ENCODE data around the gene ASTN2.

Gene ASTN2

DNA sequence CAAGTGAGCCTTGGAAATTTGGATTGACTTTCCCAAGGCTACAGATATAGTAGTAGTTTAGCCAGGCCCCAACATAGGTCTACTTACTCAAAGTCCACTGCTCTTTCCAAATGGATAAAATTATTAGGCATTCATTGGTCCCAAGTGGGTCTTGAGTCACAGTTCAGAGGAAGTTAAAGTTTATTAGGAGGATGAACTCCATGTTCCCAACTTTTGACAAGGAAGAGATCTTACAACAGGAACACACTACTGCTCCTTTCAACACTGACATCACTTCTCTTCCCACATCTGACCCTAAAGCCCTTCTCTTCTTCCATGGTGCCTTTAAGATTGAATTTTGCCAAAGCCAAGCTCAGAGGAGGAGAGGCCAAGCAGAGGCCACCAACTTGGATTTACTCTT is 962.2 kb downstream of the ASTN2 start:
- no peak for DNase-seq (ENCODE audit: low read depth)

DNA sequence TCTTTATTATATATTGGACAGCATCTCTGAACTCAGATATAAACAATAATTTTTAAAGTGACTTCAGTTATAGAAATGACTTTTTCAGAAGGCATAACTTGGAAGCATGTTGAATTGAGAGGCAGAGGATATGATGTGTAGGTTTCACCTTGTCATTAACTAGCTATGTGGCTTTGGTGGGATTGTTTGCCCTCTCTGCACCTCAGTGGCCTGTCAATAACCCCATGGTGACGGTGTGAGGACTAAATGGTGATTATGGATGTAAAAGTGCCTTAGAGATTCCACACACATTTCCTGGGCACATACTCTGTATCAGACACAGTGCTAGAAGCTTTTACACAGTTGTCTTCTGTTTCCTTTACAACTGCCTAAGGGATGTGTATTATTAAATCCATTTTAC is 962.6 kb downstream of the ASTN2 start:
- no peak for DNase-seq (ENCODE audit: low read depth)

DNA sequence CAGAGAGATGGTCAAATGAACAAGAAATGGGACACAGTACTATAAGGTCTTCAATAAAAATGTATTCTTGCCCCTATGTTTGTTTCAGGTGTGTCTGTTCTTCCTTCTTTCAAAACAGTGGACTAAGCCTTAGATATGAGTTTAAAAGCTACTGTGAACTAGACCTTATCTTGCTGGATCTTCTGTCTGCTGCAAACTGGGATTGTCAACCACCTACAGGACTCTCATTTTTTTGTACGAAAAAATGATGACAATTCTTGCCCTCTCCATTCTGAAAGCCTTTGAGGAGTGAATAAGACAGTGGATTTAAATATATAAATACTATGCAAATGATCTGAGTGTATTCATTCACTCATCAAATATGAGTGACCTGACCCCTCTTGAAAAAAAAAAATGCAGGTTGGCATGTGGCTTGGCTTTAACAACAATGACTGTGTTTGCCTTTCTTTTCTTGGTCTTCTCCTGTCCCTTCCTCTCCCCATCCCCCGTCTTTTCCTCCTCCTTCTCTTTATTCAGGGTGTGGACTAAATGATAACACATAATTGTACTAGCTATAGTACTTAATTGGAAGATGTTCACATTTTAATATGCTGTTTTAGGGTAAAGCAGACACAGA is 963.2 kb downstream of the ASTN2 start:
- DNase-seq (ENCODE audit: low read depth), result no peak

- DNase-seq (ENCODE audit: low read depth), result peak; percentile 71
These were observed 964.3 kb downstream of the ASTN2 start for GRCh38 chr9:116450378-116451139.

DNA sequence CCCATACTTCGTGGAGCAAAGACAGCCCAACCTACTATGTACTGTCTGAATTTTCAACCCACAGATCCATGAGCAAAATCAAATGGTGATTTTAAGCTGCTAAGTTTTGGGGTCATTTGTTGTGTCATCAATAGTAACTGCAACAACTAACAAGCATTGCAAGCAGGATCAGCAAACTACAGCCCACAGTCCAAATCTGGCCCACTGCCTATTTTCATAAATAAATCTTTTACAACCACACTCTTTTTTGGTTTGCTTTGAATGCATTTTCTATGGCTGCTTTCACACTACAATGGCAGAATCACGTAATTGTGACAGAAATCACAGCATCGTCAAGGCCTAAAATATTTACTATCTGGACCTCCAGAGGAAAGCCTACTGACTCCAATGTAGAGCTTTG is 964.9 kb downstream of the ASTN2 start:
- DNase-seq (ENCODE audit: low read depth), result no peak

DNA sequence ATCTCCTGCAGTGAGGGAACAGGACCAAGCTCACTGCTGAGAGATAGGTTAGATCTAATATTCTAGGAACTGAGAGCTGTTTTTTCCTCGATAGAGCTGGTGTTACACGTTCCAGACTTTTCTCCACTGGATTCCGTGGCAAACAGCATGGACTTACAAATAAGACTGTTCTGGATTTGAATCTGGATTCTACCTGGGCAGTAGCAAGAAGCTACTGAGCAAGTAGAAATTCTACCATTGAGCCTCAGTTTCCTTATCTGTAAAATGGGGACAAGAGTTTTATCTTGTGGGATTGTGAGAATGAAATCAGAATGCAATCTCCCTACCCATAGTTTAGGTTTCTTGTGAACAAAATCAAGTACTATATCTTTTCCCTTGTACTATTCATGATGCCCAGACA is 966.4 kb downstream of the ASTN2 start:
- no peak for DNase-seq (ENCODE audit: low read depth)

GRCh38 chr9:116447934-116448333 is 966.9 kb downstream of the ASTN2 start:
- no peak for DNase-seq (ENCODE audit: low read depth)

GRCh38 chr9:116442528-116442927 is 972.3 kb downstream of the ASTN2 start:
- DNase-seq (ENCODE audit: low read depth), result no peak

GRCh38 chr9:116437411-116438370 is 977.2 kb downstream of the ASTN2 start:
- DNase-seq (ENCODE audit: low read depth), result no peak

DNA sequence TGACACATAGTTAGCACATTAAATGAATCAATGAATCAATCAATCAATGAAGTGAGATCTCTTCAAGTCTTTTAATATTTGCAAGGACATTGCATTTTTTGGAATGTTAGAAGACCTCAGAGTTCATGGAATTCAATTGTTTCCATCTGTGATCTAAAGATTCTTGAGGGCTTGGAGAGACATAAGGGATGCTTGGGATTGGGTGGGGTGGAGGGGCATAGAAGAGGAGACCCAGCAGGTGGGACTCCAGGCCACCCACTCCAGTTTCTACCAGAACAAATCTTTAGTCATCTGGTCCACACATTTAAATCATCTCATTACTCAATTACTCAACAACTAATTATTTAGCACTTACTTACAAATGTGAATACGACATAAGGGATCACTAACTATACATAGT is 978.7 kb downstream of the ASTN2 start:
- no peak for DNase-seq (ENCODE audit: low read depth)

GRCh38 chr9:116435706-116436105 is 979.2 kb downstream of the ASTN2 start:
- no peak for DNase-seq (ENCODE audit: low read depth)

DNA sequence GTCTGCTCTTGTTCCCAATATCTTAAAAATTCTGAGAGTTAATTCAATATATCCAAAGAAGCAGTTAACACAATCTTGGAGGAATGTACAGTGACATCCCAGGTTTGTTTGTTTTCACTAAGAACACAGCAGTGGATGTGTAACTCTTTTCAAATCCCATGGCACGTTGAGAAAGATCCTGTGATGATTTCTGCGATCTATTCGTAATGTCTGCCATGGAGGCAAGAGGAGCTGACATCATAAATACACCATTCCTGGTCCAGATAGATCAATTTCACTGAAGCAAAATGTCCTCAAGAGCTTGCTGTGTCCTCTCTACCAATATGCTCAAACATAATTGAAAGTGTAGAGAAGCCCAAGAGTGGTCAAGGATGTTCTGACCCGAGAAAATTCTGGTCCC is 980.5 kb downstream of the ASTN2 start:
- no peak for DNase-seq (ENCODE audit: low read depth)

DNA sequence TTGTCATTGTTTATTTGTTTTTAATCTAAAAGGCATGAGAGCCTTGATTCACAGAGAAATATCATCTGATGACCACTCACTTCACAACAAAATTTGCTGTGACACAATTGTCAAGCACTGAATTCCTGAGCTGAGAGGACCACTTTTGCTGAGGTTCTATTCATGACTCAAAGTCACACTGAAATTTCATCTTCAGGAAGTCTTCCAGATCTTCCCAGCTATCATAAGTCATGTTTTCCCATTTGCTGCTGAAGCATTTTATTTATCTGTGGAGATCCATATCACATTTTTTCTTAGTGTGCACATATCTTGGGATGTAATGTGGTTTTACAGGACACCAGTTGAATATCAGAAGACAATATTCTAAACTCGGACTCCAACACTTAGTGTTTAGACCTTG is 982.8 kb downstream of the ASTN2 start:
- DNase-seq (ENCODE audit: low read depth), result no peak

- DNase-seq (ENCODE audit: low read depth), result no peak
These were observed 984.0 kb downstream of the ASTN2 start for GRCh38 chr9:116430849-116431248.

DNA sequence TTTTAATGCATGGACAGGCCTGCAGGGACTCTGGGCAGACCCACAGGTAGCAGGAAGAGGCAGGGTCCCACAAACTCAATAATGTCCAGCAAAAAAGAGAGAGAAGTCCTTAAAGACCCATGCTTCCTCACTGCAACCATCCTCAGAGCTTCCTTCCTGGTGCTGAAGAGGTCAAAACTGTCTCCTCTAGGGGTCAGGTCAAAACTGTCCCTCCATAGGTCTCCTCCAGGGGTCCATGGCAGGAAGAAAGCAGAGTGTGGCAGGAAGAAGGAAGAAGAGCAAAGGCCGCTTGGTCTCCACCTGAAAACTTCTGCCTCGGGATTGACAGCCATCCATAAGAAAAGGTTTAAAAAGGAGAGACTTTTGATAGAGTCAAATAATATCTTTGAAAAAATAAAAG is 989.6 kb downstream of the ASTN2 start:
- DNase-seq (ENCODE audit: low read depth), result no peak

- DNase-seq (ENCODE audit: low read depth), result no peak
These were observed 991.7 kb downstream of the ASTN2 start for GRCh38 chr9:116423149-116423548.

GRCh38 chr9:116422119-116422979 is 992.5 kb downstream of the ASTN2 start:
- DNase-seq (ENCODE audit: low read depth), result no peak

DNA sequence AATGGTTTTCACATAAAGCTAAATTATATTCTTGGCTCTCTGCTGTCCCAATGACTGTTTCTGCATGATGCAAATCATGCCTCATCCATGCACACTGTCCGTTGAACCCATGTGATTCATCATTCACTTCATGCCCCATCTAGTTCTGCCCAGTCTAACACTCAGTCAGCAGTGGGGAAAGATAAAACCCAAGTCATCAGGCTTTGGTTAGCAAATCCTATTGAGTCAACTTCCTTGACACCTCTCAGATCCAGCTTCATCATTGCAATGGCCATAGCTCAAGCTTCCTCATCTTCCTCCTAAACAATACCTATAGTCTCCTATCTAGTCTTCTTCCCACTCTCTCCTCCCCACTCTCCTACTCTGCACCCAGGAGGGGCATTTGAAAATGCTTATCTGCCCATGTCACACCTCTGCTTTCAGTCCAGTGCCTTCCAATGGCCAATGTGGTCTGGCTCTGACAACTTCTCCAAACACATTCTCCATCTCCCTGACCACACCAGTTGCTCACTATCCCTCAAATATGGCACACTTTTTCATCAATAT is 993.8 kb downstream of the ASTN2 start:
- DNase-seq (ENCODE audit: low read depth), result no peak

GRCh38 chr9:116419181-116419580 is 995.7 kb downstream of the ASTN2 start:
- no peak for DNase-seq (ENCODE audit: low read depth)

- no peak for DNase-seq (ENCODE audit: low read depth)
These were observed 997.4 kb downstream of the ASTN2 start for GRCh38 chr9:116417464-116417863.

DNA sequence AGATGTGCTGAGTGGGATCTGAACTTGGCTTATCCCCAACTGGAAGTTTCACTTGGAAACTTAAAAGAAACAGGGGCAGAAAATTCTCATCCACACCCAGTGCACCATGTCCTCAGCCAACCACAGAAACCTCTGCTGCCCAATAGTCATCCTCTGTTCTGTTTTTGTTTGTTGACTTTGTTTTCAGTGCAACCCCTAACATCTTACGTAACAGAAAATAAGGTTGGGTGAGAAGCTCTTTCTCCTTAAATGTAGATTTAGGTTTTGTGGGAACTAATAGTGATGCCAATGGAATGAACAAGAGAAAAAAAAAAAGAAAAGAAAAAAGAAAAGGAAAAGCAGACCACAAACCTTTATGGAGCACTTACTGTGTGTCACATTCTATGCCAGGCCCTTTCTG is 998.4 kb downstream of the ASTN2 start:
- no peak for DNase-seq (ENCODE audit: low read depth)

GRCh38 chr9:116414374-116414773 is 1000.5 kb downstream of the ASTN2 start:
- no peak for DNase-seq (ENCODE audit: low read depth)

Data from fibroblast of the conjunctiva (primary cell).